A673 (cell line): ENCODE measurements around the gene KRI1.

Experiments used
- EZH2 ChIP-seq: fragments of 200-600 bp; sonication (generic); IDR thresholded peaks from 2 replicates; pipeline ENCODE4 v1.6.1; 2017; ENCODE audit warnings: borderline replicate concordance, low read depth, mild to moderate bottlenecking, mixed read lengths, antibody characterized with exemption, low read length; ENCODE audit not compliant: poor library complexity, severe bottlenecking
- TF ChIP-seq, protein P1 (sequence below): fragments of 300-800, 200-600 bp; sonication (generic); conservative IDR thresholded peaks from 2 replicates; pipeline ENCODE4 v1.5.1; 2017; ENCODE audit warnings: low read depth, mild to moderate bottlenecking, antibody characterized with exemption, low read length, moderate library complexity, mixed read lengths

DNA sequence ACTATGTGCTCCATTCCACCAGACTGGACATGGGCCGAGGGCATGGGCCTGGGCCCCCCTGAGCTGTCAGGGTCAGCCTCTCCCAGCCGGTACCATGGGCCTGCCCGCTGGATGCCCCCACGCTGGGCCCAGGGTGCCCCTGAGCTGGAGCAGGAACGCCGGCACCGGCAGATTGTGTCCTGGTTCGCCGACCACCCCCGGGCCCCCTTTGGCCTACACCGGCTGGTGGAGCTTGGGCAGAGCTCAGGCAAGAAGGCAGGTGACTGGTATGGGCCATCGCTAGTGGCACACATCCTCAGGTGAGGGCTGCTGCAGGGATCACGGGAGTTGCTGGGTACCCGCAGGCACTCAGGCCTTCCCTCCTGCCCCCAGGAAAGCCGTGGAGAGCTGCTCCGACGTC, 19.0 kb downstream of the KRI1 start:
- TF ChIP-seq, protein P1, sequence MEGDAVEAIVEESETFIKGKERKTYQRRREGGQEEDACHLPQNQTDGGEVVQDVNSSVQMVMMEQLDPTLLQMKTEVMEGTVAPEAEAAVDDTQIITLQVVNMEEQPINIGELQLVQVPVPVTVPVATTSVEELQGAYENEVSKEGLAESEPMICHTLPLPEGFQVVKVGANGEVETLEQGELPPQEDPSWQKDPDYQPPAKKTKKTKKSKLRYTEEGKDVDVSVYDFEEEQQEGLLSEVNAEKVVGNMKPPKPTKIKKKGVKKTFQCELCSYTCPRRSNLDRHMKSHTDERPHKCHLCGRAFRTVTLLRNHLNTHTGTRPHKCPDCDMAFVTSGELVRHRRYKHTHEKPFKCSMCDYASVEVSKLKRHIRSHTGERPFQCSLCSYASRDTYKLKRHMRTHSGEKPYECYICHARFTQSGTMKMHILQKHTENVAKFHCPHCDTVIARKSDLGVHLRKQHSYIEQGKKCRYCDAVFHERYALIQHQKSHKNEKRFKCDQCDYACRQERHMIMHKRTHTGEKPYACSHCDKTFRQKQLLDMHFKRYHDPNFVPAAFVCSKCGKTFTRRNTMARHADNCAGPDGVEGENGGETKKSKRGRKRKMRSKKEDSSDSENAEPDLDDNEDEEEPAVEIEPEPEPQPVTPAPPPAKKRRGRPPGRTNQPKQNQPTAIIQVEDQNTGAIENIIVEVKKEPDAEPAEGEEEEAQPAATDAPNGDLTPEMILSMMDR, result no peak
- TF ChIP-seq EZH2, result no peak
